ENCODE measurements around the gene GALP. TPM values are rescaled to one million over a fixed set of nuclear protein-coding genes. Genes with fewer than 3 reads are reported as not detected.
"Not testable (repeated sequence)": the region's sequence is repeated elsewhere in the genome, so short reads cannot be mapped to it uniquely, and the experiment has no call there.

Gene GALP
- total RNA-seq, 2 experiments from 2014 or later: not detected

DNA sequence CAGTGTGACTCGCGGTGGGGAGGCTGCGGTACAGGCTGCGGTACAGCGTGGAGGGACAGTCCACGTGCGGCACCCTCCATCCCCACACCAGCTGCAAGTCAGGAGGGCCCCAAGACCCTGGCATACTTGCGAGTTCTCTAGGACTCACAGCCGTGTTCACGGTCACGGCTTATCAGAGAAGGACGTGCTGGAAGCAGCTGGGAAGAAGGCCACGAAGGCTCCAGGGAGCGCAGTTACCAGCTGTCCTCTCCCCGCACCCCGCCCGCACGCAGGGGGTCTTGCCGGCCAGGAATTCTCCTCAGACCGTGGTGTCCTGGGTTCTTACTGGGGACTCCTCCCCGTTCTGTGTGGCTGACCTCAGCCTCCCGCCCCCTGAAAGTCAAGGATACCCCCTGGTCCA is 28.5 kb upstream of the GALP start:
- intact Hi-C loops (cut with micrococcal nuclease): no loop called here
- H3K27me3 Mint-ChIP-seq: no peaks in the 10 kb centered on the region
- ATAC-seq: no peak
- H3K9me3 Mint-ChIP-seq: peaks cover 2% of the 10 kb centered on the region
- no peak for TF ChIP-seq CTCF (IDR thresholded peaks at IDR 0.05)
- CTCF ChIA-PET: no interaction called here
- peaks cover 15% of the 10 kb centered on the region for H3K36me3 Mint-ChIP-seq (ENCODE audit: low read depth)
- no peak overlapping the region for H3K4me3 Mint-ChIP-seq
- DNase-seq: no peak
- H3K4me1 Mint-ChIP-seq (ENCODE audit: low read depth): peaks cover 25% of the 10 kb centered on the region
- POLR2A ChIA-PET: interaction anchor here (1.5 kb wide), 1 partner anchor 28 kb away, joined by 3 read pairs; no protein-coding TSS in a partner anchor
- no peak overlapping the region for H3K27ac Mint-ChIP-seq

- ChIA-PET POLR2A (no interaction called here), CTCF (no interaction called here)
- Mint-ChIP-seq H3K9me3 (peaks cover 2% of the 10 kb centered on the region), H3K27me3 (no peaks in the 10 kb centered on the region), H3K36me3 (ENCODE audit: low read depth) (peaks cover 15% of the 10 kb centered on the region), H3K27ac (no peak overlapping the region), H3K4me1 (ENCODE audit: low read depth) (peaks cover 25% of the 10 kb centered on the region), H3K4me3 (no peak overlapping the region)
- no peak for TF ChIP-seq CTCF (IDR thresholded peaks at IDR 0.05)
- DNase-seq (no peak), ATAC-seq (no peak)
- intact Hi-C loops (cut with micrococcal nuclease): no loop called here
Measured at GRCh38 chr19:56148096-56148495, 27.7 kb upstream of the GALP start.

DNA sequence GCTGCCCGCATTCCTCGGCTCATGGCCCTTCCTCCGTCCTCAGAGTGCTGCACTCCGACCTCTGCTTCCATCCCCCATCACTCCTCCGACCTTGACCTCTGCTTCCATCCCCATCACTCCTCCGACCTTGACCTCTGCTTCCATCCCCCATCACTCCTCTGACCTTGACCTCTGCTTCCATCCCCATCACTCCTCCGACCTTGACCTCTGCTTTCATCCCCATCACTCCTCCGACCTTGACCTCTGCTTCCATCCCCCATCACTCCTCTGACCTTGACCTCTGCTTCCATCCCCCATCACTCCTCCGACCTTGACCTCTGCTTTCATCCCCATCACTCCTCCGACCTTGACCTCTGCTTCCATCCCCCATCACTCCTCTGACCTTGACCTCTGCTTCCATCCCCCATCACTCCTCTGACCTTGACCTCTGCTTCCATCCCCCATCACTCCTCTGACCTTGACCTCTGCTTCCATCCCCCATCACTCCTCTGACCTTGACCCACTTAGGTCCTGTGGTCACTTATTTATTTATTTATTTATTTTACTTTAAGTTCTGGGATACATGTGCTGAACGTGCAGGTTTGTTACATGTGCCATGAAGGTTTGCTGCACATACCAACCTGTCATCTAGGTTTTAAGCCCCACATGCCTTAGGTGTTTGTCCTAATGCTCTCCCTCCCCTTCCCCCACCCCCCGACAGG is 26.7 kb upstream of the GALP start:
- H3K4me3 Mint-ChIP-seq; POLR2A ChIA-PET; intact Hi-C loops (cut with micrococcal nuclease); H3K27me3 Mint-ChIP-seq; ATAC-seq; CTCF ChIA-PET; H3K9me3 Mint-ChIP-seq; DNase-seq; H3K27ac Mint-ChIP-seq: not testable (repeated sequence)
- H3K36me3 Mint-ChIP-seq (ENCODE audit: low read depth): peaks cover 15% of the 10 kb centered on the region
- peaks cover 25% of the 10 kb centered on the region for H3K4me1 Mint-ChIP-seq (ENCODE audit: low read depth)

DNA sequence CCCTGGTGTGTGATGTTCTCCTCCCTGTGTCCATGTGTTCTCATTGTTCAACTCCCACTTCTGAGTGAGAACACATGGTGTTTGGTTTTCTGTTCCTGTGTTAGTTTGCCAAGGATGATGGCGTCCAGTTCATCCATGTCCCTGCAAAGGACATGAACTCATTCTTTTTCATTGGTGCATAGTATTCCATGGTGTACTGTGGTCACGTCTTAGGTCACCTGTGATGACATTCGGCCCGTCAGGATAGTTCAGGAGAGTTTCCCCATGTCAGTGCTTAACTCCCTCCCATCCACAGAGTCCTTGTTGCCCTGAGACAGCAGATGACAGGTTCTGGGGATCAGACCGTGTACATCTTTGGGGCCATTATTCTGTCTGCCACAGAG is 26.2 kb upstream of the GALP start:
- ChIA-PET CTCF (no interaction called here), POLR2A (no interaction called here)
- peaks cover 21% of the 10 kb centered on the region for H3K4me1 Mint-ChIP-seq (ENCODE audit: low read depth)
- intact Hi-C loops (cut with micrococcal nuclease): loop anchor here (10.0 kb wide), 1 partner anchor 45 kb away; no protein-coding TSS in a partner anchor
- no peaks in the 10 kb centered on the region for H3K27me3 Mint-ChIP-seq
- no peak for DNase-seq
- no peak overlapping the region for H3K27ac Mint-ChIP-seq
- H3K4me3 Mint-ChIP-seq: no peak overlapping the region
- no peak for TF ChIP-seq CTCF (IDR thresholded peaks at IDR 0.05)
- H3K36me3 Mint-ChIP-seq (ENCODE audit: low read depth): peaks cover 15% of the 10 kb centered on the region
- no peak for ATAC-seq
- peaks cover 2% of the 10 kb centered on the region for H3K9me3 Mint-ChIP-seq

GRCh38 chr19:56150358-56150757 is 25.4 kb upstream of the GALP start:
- peaks cover 2% of the 10 kb centered on the region for H3K9me3 Mint-ChIP-seq
- no peak overlapping the region for H3K4me3 Mint-ChIP-seq
- no peak for DNase-seq
- no peak for TF ChIP-seq CTCF (IDR thresholded peaks at IDR 0.05)
- ChIA-PET POLR2A (no interaction called here), CTCF (no interaction called here)
- H3K27me3 Mint-ChIP-seq: no peaks in the 10 kb centered on the region
- H3K4me1 Mint-ChIP-seq (ENCODE audit: low read depth): peaks cover 21% of the 10 kb centered on the region
- peaks cover 15% of the 10 kb centered on the region for H3K36me3 Mint-ChIP-seq (ENCODE audit: low read depth)
- intact Hi-C loops (cut with micrococcal nuclease): loop anchor here (10.0 kb wide), 1 partner anchor 46 kb away; no protein-coding TSS in a partner anchor
- no peak for ATAC-seq
- no peak overlapping the region for H3K27ac Mint-ChIP-seq
